GM23248 (cell line): Measurements from ENCODE around the gene STEAP3. TPM values are rescaled to one million over a fixed set of nuclear protein-coding genes. Genes with fewer than 3 reads are reported as not detected.

ENCODE experiments used
- DNase-seq: peaks from one replicate; pipeline ENCODE4 v3.0.0-alpha.2; 2015
- H2AFZ ChIP-seq: fragments of 200-600 bp; sonication (generic); 2 replicates; pipeline ENCODE4 v1.6.1; 2016; ENCODE audit warnings: antibody characterized with exemption
- H3F3A ChIP-seq: fragments of 200-600 bp; sonication (generic); 2 replicates; pipeline ENCODE4 v1.6.1; 2016; ENCODE audit warnings: mild to moderate bottlenecking, antibody characterized with exemption, mixed run types; ENCODE audit not compliant: insufficient read depth
- H3K27ac ChIP-seq: fragments of 200-600 bp; sonication (generic); 2 replicates; pipeline ENCODE4 v1.5.1; 2016; ENCODE audit warnings: mild to moderate bottlenecking
- H3K27me3 ChIP-seq: fragments of 200-600 bp; sonication (generic); replicated peaks from 2 replicates; pipeline ENCODE4 v1.6.1; 2016; ENCODE audit warnings: mild to moderate bottlenecking; ENCODE audit not compliant: insufficient read depth
- H3K36me3 ChIP-seq: fragments of 200-600 bp; sonication (generic); 2 replicates; pipeline ENCODE4 v1.6.1; 2016; ENCODE audit warnings: low read depth, mild to moderate bottlenecking
- H3K4me1 ChIP-seq: fragments of 200-600 bp; sonication (generic); 2 replicates; pipeline ENCODE4 v1.6.1; 2016; ENCODE audit warnings: mild to moderate bottlenecking; ENCODE audit not compliant: insufficient read depth
- H3K4me2 ChIP-seq: fragments of 200-600 bp; sonication (generic); one replicate; pipeline ENCODE4 v1.6.1; 2016; ENCODE audit warnings: mild to moderate bottlenecking; ENCODE audit not compliant: unreplicated experiment
- H3K4me3 ChIP-seq: fragments of 200-600 bp; sonication (generic); 2 replicates; pipeline ENCODE4 v1.5.1; 2016; ENCODE audit warnings: mild to moderate bottlenecking
- H3K79me2 ChIP-seq: fragments of 200-600 bp; sonication (generic); 2 replicates; pipeline ENCODE4 v1.6.1; 2016; ENCODE audit warnings: mild to moderate bottlenecking; ENCODE audit not compliant: insufficient read depth
- H3K9ac ChIP-seq: fragments of 200-600 bp; sonication (generic); 2 replicates; pipeline ENCODE4 v1.6.1; 2016; ENCODE audit warnings: mild to moderate bottlenecking
- H3K9me2 ChIP-seq: fragments of 200-600 bp; sonication (generic); 2 replicates; pipeline ENCODE4 v1.6.1; 2016; ENCODE audit warnings: mixed run types, mild to moderate bottlenecking, moderate library complexity; ENCODE audit not compliant: insufficient read depth
- H3K9me3 ChIP-seq: fragments of 200-600 bp; sonication (generic); one replicate; pipeline ENCODE4 v1.6.1; 2017; ENCODE audit warnings: low read depth
- H4K20me1 ChIP-seq: fragments of 200-600 bp; sonication (generic); 2 replicates; pipeline ENCODE4 v1.6.0; 2016; ENCODE audit not compliant: insufficient read depth
- EZH2 ChIP-seq: fragments of 200-600 bp; sonication (generic); IDR thresholded peaks from 2 replicates; pipeline ENCODE4 v1.6.1; 2018; ENCODE audit warnings: antibody characterized with exemption, mild to moderate bottlenecking; ENCODE audit not compliant: insufficient read depth, poor library complexity, severe bottlenecking
- EZH2phosphoT487 ChIP-seq: fragments of 200-600 bp; sonication (generic); IDR thresholded peaks from 2 replicates; pipeline ENCODE4 v1.6.1; 2018; ENCODE audit warnings: antibody characterized with exemption, moderate library complexity, mild to moderate bottlenecking, low read depth; ENCODE audit not compliant: insufficient read depth
- WGBS, 2 experiments: methylation state at CpG; one replicate each; pipeline ENCODE4 v1.1.6; 2015 to 2017; ENCODE audit warnings: low lambda C conversion rate in 2 of 2, low coverage in 1 of 2; ENCODE audit errors: missing lambda C conversion rate in 2 of 2; 5-methylcytosine and 5-hydroxymethylcytosine counted together
- in situ Hi-C: fragments of 300-500 bp; cut with MboI; formaldehyde crosslinking; loops from 2 replicates; pipeline ENCODE4 v1.15.0; 2020
- polyA plus RNA-seq: library from polyadenylated mRNA; unstranded; fragments of >200 nt; fragmentation: Nextera tagmentation; extraction: Ambion mirVana; gene quantifications from 2 replicates; pipeline ENCODE4 v1.2.1, GENCODE V29; 2016
- total RNA-seq: library from RNA; depleted of rRNA; stranded (reverse); fragments of >200 nt; shearing (Covaris generic); gene quantifications from 2 replicates; pipeline ENCODE4 v1.2.3, GENCODE V29; 2014

The STEAP3 gene
- total and polyA plus RNA-seq, 2 experiments from 2014 or later, result 29.5 to 31.3 TPM

DNA sequence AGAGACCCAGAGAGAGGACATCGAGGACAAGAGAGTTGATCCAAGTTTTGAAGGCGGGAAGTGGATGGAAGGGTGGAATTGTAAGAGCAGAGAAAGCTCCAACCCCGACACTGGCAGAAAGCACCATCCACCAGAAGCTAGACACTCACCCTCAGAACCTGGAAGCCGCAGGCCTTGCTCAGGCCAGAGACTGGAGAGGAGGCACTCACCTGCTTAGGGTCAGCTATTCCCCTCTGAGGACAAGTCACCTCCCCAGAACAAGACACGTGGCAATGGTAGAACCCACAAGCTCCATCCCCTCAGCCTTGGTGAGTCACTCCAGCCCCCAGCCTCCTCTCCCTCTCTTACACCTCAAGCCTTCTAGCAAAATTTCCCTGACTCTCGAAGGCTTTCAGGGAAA lies 64.9 kb downstream of the STEAP3 start:
- H3K9ac ChIP-seq, result no peak overlapping the region
- H3K79me2 ChIP-seq, result no peaks in the 10 kb centered on the region
- H3K4me1 ChIP-seq, result peaks cover 10% of the 10 kb centered on the region
- H2AFZ ChIP-seq, result no peak overlapping the region
- no peaks in the 10 kb centered on the region for H3K9me3 ChIP-seq
- no peaks in the 10 kb centered on the region for H4K20me1 ChIP-seq
- H3K4me2 ChIP-seq, result no peak overlapping the region
- peaks cover 9% of the 10 kb centered on the region for H3F3A ChIP-seq
- no peak overlapping the region for H3K27ac ChIP-seq
- in situ Hi-C loops, result loop anchor here (10.0 kb wide), 1 partner anchor 404 kb away; no protein-coding TSS in a partner anchor
- H3K9me2 ChIP-seq, result no peaks in the 10 kb centered on the region
- H3K36me3 ChIP-seq, result no peaks in the 10 kb centered on the region
- no peak for TF ChIP-seq EZH2
- no peak for TF ChIP-seq EZH2phosphoT487
- DNase-seq, result no peak
- 91 to 95% methylated on average over 6 of the region's 6 CpGs for WGBS, 2 experiments
- no peaks in the 10 kb centered on the region for H3K27me3 ChIP-seq
- H3K4me3 ChIP-seq, result no peak overlapping the region

- Histone ChIP-seq H3K79me2 (no peaks in the 10 kb centered on the region), H3K36me3 (no peaks in the 10 kb centered on the region), H3F3A (peaks cover 6% of the 10 kb centered on the region), H3K27ac (no peak overlapping the region), H3K4me3 (no peak overlapping the region), H3K9me2 (no peaks in the 10 kb centered on the region), H4K20me1 (no peaks in the 10 kb centered on the region), H3K9me3 (no peaks in the 10 kb centered on the region), H3K9ac (no peak overlapping the region), H2AFZ (no peak overlapping the region), H3K27me3 (no peaks in the 10 kb centered on the region), H3K4me2 (no peak overlapping the region), H3K4me1 (peaks cover 7% of the 10 kb centered on the region)
- TF ChIP-seq EZH2, result no peak
- no peak for TF ChIP-seq EZH2phosphoT487
- in situ Hi-C loops, result loop anchor here (10.0 kb wide), 1 partner anchor 404 kb away; no protein-coding TSS in a partner anchor
- WGBS, 2 experiments, result 93 to 94% methylated on average over 11 of the region's 11 CpGs
- DNase-seq, result no peak
These were observed 65.5 kb downstream of the STEAP3 start for GRCh38 chr2:119289093-119289492.

GRCh38 chr2:119289642-119290041 lies 66.0 kb downstream of the STEAP3 start:
- WGBS, 2 experiments, result 81 to 92% methylated on average over 6 of the region's 6 CpGs
- Histone ChIP-seq H3F3A (peaks cover 2% of the 10 kb centered on the region), H3K4me1 (peaks cover 3% of the 10 kb centered on the region), H3K27me3 (no peaks in the 10 kb centered on the region), H3K36me3 (no peaks in the 10 kb centered on the region), H2AFZ (no peak overlapping the region), H4K20me1 (no peaks in the 10 kb centered on the region), H3K79me2 (no peaks in the 10 kb centered on the region), H3K27ac (no peak overlapping the region), H3K4me2 (no peak overlapping the region), H3K9me2 (no peaks in the 10 kb centered on the region), H3K4me3 (no peak overlapping the region), H3K9ac (no peak overlapping the region), H3K9me3 (no peaks in the 10 kb centered on the region)
- DNase-seq, result no peak
- no peak for TF ChIP-seq EZH2phosphoT487
- TF ChIP-seq EZH2, result no peak
- in situ Hi-C loops, result loop anchor here (10.0 kb wide), 2 partner anchors 265 to 405 kb away; no protein-coding TSS in a partner anchor

GRCh38 chr2:119290859-119291587 lies 67.4 kb downstream of the STEAP3 start:
- Histone ChIP-seq H3K9me2 (no peaks in the 10 kb centered on the region), H3F3A (no peaks in the 10 kb centered on the region), H3K4me1 (no peaks in the 10 kb centered on the region), H3K4me3 (no peak overlapping the region), H3K27ac (no peak overlapping the region), H2AFZ (no peak overlapping the region), H3K79me2 (no peaks in the 10 kb centered on the region), H3K4me2 (no peak overlapping the region), H3K36me3 (no peaks in the 10 kb centered on the region), H4K20me1 (no peaks in the 10 kb centered on the region), H3K27me3 (no peaks in the 10 kb centered on the region), H3K9me3 (no peaks in the 10 kb centered on the region), H3K9ac (no peak overlapping the region)
- peak; percentile 78 for DNase-seq
- in situ Hi-C loops, result loop anchor here (10.0 kb wide), 1 partner anchor 266 kb away; no protein-coding TSS in a partner anchor
- 13 to 14% methylated on average over 15 of the region's 15 CpGs for whole genome bisulfite sequencing, 2 experiments
- no peak for TF ChIP-seq EZH2phosphoT487
- no peak for TF ChIP-seq EZH2
